Adipocyte (in vitro differentiated cells): ENCODE results near the gene BICRAL.
"Not testable (repeated sequence)": the region's sequence is repeated elsewhere in the genome, so short reads cannot be mapped to it uniquely, and the experiment has no call there.

Experiments
- DNase-seq: peaks from one replicate; pipeline ENCODE4 v3.0.0-alpha.2; 2015; ENCODE audit warnings: low read depth
- H3K27me3 ChIP-seq: replicated peaks from 2 replicates; pipeline ENCODE4 v1.7.0; 2013; ENCODE audit warnings: mild to moderate bottlenecking, low read length, moderate library complexity; ENCODE audit not compliant: control insufficient read depth, insufficient read depth
- H3K36me3 ChIP-seq: 2 replicates; pipeline ENCODE4 v1.7.0; 2013; ENCODE audit warnings: low read length, mild to moderate bottlenecking, moderate library complexity; ENCODE audit not compliant: control insufficient read depth, insufficient read depth, severe bottlenecking
- H3K4me1 ChIP-seq: 2 replicates; pipeline ENCODE4 v1.7.0; 2013; ENCODE audit warnings: mild to moderate bottlenecking, low read length, moderate library complexity; ENCODE audit not compliant: control insufficient read depth, insufficient read depth
- H3K4me3 ChIP-seq: 2 replicates; pipeline ENCODE4 v1.7.0; 2013; ENCODE audit warnings: mild to moderate bottlenecking, low read length, moderate library complexity
- H3K9ac ChIP-seq: 2 replicates; pipeline ENCODE4 v1.7.0; 2013; ENCODE audit warnings: mild to moderate bottlenecking, low read length, moderate library complexity
- H3K9me3 ChIP-seq: 2 replicates; pipeline ENCODE4 v1.7.0; 2013; ENCODE audit warnings: mild to moderate bottlenecking, low read length, moderate library complexity; ENCODE audit not compliant: control insufficient read depth

BICRAL gene, protein sequence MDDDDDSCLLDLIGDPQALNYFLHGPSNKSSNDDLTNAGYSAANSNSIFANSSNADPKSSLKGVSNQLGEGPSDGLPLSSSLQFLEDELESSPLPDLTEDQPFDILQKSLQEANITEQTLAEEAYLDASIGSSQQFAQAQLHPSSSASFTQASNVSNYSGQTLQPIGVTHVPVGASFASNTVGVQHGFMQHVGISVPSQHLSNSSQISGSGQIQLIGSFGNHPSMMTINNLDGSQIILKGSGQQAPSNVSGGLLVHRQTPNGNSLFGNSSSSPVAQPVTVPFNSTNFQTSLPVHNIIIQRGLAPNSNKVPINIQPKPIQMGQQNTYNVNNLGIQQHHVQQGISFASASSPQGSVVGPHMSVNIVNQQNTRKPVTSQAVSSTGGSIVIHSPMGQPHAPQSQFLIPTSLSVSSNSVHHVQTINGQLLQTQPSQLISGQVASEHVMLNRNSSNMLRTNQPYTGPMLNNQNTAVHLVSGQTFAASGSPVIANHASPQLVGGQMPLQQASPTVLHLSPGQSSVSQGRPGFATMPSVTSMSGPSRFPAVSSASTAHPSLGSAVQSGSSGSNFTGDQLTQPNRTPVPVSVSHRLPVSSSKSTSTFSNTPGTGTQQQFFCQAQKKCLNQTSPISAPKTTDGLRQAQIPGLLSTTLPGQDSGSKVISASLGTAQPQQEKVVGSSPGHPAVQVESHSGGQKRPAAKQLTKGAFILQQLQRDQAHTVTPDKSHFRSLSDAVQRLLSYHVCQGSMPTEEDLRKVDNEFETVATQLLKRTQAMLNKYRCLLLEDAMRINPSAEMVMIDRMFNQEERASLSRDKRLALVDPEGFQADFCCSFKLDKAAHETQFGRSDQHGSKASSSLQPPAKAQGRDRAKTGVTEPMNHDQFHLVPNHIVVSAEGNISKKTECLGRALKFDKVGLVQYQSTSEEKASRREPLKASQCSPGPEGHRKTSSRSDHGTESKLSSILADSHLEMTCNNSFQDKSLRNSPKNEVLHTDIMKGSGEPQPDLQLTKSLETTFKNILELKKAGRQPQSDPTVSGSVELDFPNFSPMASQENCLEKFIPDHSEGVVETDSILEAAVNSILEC

DNA sequence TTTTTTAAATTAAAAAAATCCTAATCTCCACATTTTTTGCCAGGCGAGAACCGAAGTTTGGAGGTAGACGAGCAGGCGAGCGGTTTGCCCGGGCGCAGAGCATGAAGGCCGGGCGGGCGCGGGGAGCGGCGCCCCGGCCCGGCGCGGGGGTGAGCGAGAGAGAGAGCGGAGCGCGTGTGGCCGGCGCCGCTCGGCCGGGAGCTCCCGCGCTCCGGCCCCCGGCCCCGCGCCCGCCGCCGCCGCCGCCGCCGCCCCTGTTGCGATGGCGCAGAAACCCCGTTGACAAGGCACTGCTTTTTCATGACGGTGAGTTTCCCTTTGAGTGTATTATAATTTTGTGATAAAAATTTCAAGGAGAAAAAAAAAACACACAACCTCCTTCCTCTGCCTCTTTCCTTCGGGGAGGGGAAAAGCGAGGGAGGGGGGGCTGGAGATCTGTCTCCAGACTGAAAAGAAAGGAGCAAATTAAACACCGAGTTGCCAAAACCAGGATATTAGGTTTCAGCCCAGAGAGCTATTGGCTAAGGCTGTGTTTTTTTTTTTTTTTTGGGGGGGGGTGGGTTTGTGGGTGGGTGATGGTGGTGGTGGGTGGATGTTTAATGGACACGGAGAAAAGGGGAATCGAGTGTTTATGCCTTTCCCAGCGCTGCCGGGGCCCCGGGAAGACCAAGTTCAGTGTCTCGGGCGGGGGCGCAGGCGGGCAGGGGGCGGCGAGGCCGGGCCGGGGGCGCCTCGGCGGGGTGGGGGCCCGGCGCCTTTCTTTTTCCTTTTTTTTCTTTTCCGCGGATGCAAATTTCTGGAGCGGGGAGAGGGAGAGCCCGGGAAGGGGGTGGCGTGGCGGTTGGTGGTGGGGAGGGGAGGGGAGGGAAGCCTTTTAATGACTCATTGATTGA, at the start of gene BICRAL:
BICRAL (plus strand) TSS at position 257 of the 893 bp plus-strand sequence. CDS start 39,971 bp downstream, outside the sequence.
- DNase-seq, result peak; percentile 86
- H3K4me1 ChIP-seq, result peaks cover 27% of the 10 kb centered on the region
- no peaks in the 10 kb centered on the region for H3K9me3 ChIP-seq

GRCh38 chr6:42733867-42734481, 47.9 kb upstream of the BICRAL start:
- not testable (repeated sequence) for H3K27me3 ChIP-seq, H3K9ac ChIP-seq, H3K4me3 ChIP-seq, H3K9me3 ChIP-seq, H3K36me3 ChIP-seq, DNase-seq, H3K4me1 ChIP-seq

More for the DNA sequence above, at the start of gene BICRAL:
- H3K4me3 ChIP-seq, result peak within 1 kb of the TSS; percentile 99
- no peaks in the 10 kb centered on the region for H3K36me3 ChIP-seq
- no peaks in the 10 kb centered on the region for H3K27me3 ChIP-seq
- peak within 1 kb of the TSS; percentile 99 for H3K9ac ChIP-seq

- Histone ChIP-seq H3K36me3 (no peaks in the 10 kb centered on the region), H3K9me3 (no peaks in the 10 kb centered on the region), H3K4me3 (no peak overlapping the region), H3K9ac (no peak overlapping the region), H3K27me3 (no peaks in the 10 kb centered on the region), H3K4me1 (peaks cover 7% of the 10 kb centered on the region)
- DNase-seq, result no peak
These were observed 45.9 kb upstream of the BICRAL start for GRCh38 chr6:42735976-42736375.

DNA sequence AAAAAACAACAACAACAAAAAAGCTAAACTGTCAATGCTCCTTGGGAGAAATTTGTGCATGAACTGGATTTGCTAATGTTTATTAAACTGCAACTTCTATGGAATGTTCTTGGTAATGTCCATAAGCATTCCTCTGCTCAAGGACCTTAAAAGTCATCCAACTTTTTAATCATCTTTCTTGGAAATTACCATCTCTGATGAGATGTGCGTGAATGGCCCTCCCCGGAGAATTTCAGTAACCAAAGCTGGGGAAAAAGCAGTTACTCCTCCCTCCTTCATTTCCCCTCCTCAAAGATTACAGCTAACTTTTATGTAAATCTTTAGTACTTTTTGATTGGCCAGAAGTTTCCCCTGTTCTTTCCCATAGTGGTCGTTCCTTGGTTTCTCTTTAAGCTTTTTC, 41.1 kb upstream of the BICRAL start:
- H3K9me3 ChIP-seq, result no peaks in the 10 kb centered on the region
- H3K36me3 ChIP-seq, result no peaks in the 10 kb centered on the region
- peak; percentile 28 for DNase-seq
- peaks cover 45% of the 10 kb centered on the region for H3K4me1 ChIP-seq
- H3K9ac ChIP-seq, result peak overlapping the region; percentile 50
- H3K27me3 ChIP-seq, result no peaks in the 10 kb centered on the region
- H3K4me3 ChIP-seq, result peak overlapping the region; percentile 36

- H3K36me3 ChIP-seq, result no peaks in the 10 kb centered on the region
- DNase-seq, result no peak
These were observed 39.5 kb upstream of the BICRAL start for GRCh38 chr6:42742116-42742894.

DNA sequence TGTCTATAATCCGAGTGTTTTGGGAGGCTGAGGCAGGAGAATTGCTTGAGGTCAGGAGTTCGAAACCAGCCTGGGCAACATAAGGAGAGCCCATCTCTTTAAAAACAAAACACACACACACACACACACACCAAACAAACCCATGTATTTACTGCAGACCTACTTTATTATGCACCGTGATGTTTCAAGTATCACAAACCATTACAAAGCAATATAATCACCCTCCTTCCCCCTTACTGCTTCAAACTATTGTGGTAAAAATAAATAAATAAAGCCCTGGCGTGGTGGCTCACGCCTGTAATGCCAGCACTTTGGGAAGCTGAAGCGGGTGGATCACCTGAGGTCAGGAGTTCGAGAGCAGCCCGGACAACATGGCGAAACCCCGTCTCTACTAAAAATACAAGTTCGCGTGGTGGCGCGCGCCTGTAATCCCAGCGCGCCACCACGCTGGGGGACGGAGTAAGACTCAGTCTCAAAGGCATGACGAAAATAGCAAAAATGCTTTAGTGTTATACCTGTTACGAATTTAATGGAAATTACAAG, 37.4 kb upstream of the BICRAL start:
- H3K9ac ChIP-seq, result peak overlapping the region; percentile 99
- no peaks in the 10 kb centered on the region for H3K27me3 ChIP-seq
- H3K9me3 ChIP-seq, result no peaks in the 10 kb centered on the region
- peak overlapping the region; percentile 100 for H3K4me3 ChIP-seq
- H3K4me1 ChIP-seq, result peaks cover 58% of the 10 kb centered on the region
- no peak for DNase-seq
- no peaks in the 10 kb centered on the region for H3K36me3 ChIP-seq

More at GRCh38 chr6:42742116-42742894, 39.5 kb upstream of the BICRAL start:
- H3K4me3 ChIP-seq, result no peak overlapping the region
- peaks cover 47% of the 10 kb centered on the region for H3K4me1 ChIP-seq
- H3K27me3 ChIP-seq, result no peaks in the 10 kb centered on the region
- H3K9me3 ChIP-seq, result no peaks in the 10 kb centered on the region
- no peak overlapping the region for H3K9ac ChIP-seq

DNA sequence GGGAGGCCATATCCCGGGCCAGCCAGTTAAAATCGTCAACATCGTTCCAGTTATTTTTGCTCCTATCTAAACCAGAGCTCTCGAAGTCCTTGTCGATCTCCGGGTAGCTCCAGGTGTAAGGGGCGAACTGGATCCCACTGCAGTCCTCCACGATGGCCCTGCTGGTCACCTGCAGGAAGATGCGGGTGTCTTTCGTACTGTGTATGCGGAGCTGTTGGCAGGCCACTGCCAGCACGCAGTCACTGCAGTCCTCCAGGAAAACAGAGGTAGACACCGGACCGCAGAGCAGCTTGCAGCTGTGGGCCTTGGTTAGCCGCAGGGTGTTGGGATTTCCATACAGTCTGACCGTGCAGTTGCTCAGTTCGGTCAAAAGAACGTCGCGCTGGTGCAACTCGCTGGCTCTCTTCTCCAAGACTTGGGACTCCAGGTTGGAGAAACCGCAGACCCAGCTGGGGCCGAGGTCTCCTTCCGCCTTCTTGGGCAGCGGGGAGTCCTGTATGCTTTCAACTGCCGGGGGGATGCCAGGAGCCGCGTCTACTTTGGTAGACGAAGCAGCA, 36.7 kb upstream of the BICRAL start:
- Histone ChIP-seq H3K4me1 (peaks cover 58% of the 10 kb centered on the region), H3K36me3 (no peaks in the 10 kb centered on the region), H3K9me3 (no peaks in the 10 kb centered on the region), H3K4me3 (peak overlapping the region; percentile 100), H3K27me3 (no peaks in the 10 kb centered on the region), H3K9ac (peak overlapping the region; percentile 99)
- DNase-seq, result peak; percentile 59

DNA sequence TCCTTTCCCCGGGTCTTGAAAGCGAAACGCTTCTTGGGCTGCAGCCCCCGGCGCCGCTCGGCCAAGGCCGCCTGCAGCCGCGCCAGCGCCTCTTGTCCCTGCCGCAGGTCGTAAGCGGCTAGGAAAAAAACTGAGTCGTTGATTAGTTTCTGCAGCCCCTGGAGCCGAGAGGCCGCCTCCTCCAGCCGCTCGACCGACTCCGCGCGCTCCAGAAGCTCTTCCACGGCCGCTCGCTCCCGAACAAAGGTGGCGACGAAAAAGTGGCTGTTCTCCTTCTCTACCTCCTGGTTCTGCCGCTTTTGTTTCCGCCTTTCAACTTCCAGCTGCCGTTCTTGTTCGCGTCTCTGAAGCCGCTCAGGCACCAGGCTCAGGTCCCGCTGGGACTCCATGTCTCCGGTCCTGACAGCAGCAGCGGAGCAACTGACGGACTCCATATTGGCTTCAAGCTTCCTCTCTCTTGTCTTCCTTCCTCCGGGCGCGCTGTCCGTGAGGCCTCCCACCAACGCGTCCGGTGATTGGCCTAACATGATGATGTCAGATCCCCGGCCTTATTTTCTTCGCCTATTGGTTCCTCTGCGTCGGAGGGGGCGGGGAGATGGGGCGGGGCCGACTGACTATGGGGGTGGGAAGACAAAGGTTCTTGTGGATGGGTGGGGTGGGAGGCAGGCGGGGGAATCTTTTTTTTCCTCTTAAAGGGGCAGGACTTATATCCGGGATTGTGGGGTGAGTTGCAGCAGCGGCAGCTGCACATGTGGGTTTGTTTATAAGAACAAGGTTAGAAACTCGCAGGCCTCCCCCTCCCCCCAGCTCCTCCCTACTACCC, 36.0 kb upstream of the BICRAL start, which contains the start of gene TBCC:
TBCC (minus strand) TSS at position 464 of the 823 bp plus-strand sequence; CDS start at position 434, 30 bp downstream.
- peak within 1 kb of the TSS; percentile 100 for H3K4me3 ChIP-seq
- H3K9ac ChIP-seq, result peak within 1 kb of the TSS; percentile 100
- H3K9me3 ChIP-seq, result no peaks in the 10 kb centered on the region
- H3K4me1 ChIP-seq, result peaks cover 53% of the 10 kb centered on the region
- no peaks in the 10 kb centered on the region for H3K27me3 ChIP-seq
- DNase-seq, result peak; percentile 99
- no peaks in the 10 kb centered on the region for H3K36me3 ChIP-seq
